ENCODE data around the gene C1orf105. TPM values are rescaled to one million over a fixed set of nuclear protein-coding genes. Genes with fewer than 3 reads are reported as not detected.

Gene C1orf105
- total and polyA plus RNA-seq, 2 of the 13 experiments (the other 11 are each of a cell fraction or from before 2014, with no cell fraction given): 0.15 to 0.45 TPM

DNA sequence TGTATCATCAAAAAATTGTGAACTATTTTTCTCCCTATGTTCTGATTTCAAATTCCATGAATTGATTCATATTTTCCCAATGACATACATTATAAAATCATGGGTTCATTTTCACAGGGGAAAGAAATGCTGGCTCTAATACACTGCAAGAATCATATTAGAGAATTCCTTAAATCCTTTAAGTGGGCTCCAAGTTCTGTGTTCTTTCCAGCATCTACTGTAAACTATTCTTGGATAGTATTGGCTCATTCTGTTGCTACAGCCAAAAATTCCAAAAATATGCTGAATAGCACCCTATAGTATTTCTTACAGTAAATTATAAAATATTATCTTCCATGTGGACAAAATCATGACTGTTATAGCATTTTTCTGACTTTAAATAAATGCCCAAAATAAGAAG is 19.0 kb upstream of the C1orf105 start:
- Histone ChIP-seq H3K79me2 (ENCODE audit: insufficient read depth, low read length) (no peaks in the 10 kb centered on the region), H3K4me3 (replicated peaks in 1 of 3; ENCODE audit: insufficient read depth in 1 of 3, low read depth in 2 of 3, low read length in 3 of 3) (no peak overlapping the region), H3K27me3 (ENCODE audit: control insufficient read depth in 1 of 2, insufficient read depth in 2 of 2, low read length in 2 of 2) (no peaks in the 10 kb centered on the region; a peak in 1 of 5 replicates), H3K36me3 (replicated peaks in 1 of 2; ENCODE audit: control insufficient read depth in 1 of 2, insufficient read depth in 2 of 2, low read length in 2 of 2) (no peaks in the 10 kb centered on the region), H2AFZ (ENCODE audit: low read length) (no peak overlapping the region), H3K4me1 (ENCODE audit: insufficient read depth, low read length) (peaks cover 15% of the 10 kb centered on the region), H3K4me2 (ENCODE audit: low read depth, low read length) (no peak overlapping the region), H3K27ac (ENCODE audit: extremely low read length, insufficient read depth, low read length) (no peak overlapping the region), H3K9me3 (ENCODE audit: low read length) (no peaks in the 10 kb centered on the region), H3K9ac (ENCODE audit: insufficient read depth, low read depth, low read length) (no peak overlapping the region), H4K20me1 (ENCODE audit: insufficient read depth, low read length) (no peaks in the 10 kb centered on the region)
- no peak for DNase-seq (ENCODE audit: low spot score)
- ATAC-seq: no peak
- ChIA-PET CTCF (ENCODE audit: low intra/inter-chr PET ratio, low total read pairs) (no interaction called here), POLR2A (no interaction called here)
- no TSS peak for BruUV-seq (replicated peaks)
- no peak for FAIRE-seq
- intact Hi-C loops (cut with micrococcal nuclease; ENCODE audit: unreplicated experiment): no loop called here
- in situ Hi-C loops (cut with HindIII; ENCODE audit: extremely low pct_ligation_motif_present, low pct_unique_long_range_greater_than_20kb): no loop called here
- TF ChIP-seq ZNF713 (CRISPR knock-in tag; IDR thresholded peaks at IDR 0.05) (no peak), MLLT10 (CRISPR knock-in tag; IDR thresholded peaks at IDR 0.05) (no peak), KLF16 (CRISPR knock-in tag; IDR thresholded peaks at IDR 0.05) (no peak), ZFP82 (CRISPR knock-in tag; IDR thresholded peaks at IDR 0.05; ENCODE audit: borderline replicate concordance) (no peak), NRL (CRISPR knock-in tag; IDR thresholded peaks at IDR 0.05; ENCODE audit: borderline replicate concordance) (no peak), ZNF660 (CRISPR knock-in tag; IDR thresholded peaks at IDR 0.05; ENCODE audit: borderline replicate concordance, low read depth) (no peak), ZNF292 (CRISPR knock-in tag; IDR thresholded peaks at IDR 0.05; ENCODE audit: borderline replicate concordance, low read depth) (no peak)
- TF ChIP-seq, protein P1, sequence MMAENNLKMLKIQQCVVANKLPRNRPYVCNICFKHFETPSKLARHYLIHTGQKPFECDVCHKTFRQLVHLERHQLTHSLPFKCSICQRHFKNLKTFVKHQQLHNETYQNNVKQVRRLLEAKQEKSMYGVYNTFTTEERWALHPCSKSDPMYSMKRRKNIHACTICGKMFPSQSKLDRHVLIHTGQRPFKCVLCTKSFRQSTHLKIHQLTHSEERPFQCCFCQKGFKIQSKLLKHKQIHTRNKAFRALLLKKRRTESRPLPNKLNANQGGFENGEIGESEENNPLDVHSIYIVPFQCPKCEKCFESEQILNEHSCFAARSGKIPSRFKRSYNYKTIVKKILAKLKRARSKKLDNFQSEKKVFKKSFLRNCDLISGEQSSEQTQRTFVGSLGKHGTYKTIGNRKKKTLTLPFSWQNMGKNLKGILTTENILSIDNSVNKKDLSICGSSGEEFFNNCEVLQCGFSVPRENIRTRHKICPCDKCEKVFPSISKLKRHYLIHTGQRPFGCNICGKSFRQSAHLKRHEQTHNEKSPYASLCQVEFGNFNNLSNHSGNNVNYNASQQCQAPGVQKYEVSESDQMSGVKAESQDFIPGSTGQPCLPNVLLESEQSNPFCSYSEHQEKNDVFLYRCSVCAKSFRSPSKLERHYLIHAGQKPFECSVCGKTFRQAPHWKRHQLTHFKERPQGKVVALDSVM (CRISPR knock-in tag; IDR thresholded peaks at IDR 0.05): no peak
- TF ChIP-seq, protein P2, sequence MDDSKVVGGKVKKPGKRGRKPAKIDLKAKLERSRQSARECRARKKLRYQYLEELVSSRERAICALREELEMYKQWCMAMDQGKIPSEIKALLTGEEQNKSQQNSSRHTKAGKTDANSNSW (CRISPR knock-in tag; IDR thresholded peaks at IDR 0.05; ENCODE audit: borderline replicate concordance): no peak
- TF ChIP-seq, protein P3, sequence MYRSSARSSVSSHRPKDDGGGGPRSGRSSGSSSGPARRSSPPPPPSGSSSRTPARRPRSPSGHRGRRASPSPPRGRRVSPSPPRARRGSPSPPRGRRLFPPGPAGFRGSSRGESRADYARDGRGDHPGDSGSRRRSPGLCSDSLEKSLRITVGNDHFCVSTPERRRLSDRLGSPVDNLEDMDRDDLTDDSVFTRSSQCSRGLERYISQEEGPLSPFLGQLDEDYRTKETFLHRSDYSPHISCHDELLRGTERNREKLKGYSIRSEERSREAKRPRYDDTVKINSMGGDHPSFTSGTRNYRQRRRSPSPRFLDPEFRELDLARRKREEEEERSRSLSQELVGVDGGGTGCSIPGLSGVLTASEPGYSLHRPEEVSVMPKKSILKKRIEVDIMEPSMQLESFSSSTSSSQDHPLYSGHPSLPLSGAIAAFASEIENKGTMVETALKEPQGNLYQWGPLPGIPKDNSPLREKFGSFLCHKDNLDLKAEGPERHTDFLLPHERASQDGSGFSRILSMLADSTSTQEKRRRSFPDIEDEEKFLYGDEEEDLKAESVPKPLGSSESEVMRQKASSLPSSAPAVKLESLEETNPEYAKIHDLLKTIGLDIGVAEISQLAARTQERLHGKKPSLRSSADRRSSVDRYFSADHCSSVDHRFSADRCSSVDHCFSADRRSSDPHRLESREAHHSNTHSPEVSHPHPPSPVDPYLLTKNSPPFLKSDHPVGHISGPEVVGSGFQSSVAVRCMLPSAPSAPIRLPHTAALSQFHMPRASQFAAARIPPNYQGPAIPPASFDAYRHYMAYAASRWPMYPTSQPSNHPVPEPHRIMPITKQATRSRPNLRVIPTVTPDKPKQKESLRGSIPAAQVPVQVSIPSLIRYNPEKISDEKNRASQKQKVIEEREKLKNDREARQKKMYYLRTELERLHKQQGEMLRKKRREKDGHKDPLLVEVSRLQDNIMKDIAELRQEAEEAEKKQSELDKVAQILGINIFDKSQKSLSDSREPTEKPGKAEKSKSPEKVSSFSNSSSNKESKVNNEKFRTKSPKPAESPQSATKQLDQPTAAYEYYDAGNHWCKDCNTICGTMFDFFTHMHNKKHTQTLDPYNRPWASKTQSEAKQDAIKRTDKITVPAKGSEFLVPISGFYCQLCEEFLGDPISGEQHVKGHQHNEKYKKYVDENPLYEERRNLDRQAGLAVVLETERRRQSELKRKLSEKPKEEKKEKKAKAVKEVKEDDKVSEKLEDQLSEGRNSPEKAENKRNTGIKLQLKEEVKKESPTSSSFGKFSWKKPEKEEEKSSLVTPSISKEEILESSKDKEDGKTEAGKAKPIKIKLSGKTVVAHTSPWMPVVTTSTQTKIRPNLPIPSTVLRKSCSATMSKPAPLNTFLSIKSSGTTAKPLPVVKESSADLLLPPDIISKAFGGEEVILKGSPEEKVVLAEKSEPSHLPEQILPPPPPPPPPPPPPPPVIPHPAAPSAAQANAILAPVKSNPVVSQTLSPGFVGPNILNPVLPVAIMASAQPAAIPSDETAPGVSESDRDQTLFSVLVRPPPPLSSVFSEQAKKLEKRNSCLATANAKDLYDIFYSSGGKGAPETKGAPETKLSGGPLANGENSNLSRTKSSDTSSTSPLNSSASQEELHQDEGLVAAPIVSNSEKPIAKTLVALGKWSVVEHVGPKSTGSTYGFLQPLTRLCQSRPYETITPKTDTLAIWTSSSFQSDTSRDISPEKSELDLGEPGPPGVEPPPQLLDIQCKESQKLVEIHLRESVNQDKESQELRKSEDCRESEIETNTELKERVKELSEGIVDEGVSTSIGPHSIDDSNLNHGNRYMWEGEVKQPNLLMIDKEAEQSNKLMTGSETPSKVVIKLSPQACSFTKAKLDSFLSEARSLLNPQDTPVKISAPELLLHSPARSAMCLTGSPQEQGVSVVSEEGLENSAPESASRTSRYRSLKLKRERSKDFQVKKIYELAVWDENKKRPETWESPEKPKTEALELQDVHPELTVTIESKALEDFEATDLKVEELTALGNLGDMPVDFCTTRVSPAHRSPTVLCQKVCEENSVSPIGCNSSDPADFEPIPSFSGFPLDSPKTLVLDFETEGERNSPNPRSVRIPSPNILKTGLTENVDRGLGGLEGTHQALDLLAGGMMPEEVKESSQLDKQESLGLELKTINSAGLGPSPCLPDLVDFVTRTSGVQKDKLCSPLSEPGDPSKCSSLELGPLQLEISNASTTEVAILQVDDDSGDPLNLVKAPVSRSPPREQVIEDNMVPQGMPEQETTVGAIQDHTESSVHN (CRISPR knock-in tag; IDR thresholded peaks at IDR 0.05): no peak
- TF ChIP-seq, protein P4, sequence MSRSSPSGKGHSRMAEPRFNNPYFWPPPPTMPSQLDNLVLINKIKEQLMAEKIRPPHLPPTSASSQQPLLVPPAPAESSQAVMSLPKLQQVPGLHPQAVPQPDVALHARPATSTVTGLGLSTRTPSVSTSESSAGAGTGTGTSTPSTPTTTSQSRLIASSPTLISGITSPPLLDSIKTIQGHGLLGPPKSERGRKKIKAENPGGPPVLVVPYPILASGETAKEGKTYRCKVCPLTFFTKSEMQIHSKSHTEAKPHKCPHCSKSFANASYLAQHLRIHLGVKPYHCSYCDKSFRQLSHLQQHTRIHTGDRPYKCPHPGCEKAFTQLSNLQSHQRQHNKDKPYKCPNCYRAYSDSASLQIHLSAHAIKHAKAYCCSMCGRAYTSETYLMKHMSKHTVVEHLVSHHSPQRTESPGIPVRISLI (CRISPR knock-in tag; IDR thresholded peaks at IDR 0.05; ENCODE audit: borderline replicate concordance): no peak
- TF ChIP-seq, protein P5, sequence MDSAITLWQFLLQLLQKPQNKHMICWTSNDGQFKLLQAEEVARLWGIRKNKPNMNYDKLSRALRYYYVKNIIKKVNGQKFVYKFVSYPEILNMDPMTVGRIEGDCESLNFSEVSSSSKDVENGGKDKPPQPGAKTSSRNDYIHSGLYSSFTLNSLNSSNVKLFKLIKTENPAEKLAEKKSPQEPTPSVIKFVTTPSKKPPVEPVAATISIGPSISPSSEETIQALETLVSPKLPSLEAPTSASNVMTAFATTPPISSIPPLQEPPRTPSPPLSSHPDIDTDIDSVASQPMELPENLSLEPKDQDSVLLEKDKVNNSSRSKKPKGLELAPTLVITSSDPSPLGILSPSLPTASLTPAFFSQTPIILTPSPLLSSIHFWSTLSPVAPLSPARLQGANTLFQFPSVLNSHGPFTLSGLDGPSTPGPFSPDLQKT (CRISPR knock-in tag; IDR thresholded peaks at IDR 0.05; ENCODE audit: borderline replicate concordance): no peak

All from HepG2 (cell line).